Measurements from ENCODE around the gene FLOT1.

The FLOT1 gene

DNA sequence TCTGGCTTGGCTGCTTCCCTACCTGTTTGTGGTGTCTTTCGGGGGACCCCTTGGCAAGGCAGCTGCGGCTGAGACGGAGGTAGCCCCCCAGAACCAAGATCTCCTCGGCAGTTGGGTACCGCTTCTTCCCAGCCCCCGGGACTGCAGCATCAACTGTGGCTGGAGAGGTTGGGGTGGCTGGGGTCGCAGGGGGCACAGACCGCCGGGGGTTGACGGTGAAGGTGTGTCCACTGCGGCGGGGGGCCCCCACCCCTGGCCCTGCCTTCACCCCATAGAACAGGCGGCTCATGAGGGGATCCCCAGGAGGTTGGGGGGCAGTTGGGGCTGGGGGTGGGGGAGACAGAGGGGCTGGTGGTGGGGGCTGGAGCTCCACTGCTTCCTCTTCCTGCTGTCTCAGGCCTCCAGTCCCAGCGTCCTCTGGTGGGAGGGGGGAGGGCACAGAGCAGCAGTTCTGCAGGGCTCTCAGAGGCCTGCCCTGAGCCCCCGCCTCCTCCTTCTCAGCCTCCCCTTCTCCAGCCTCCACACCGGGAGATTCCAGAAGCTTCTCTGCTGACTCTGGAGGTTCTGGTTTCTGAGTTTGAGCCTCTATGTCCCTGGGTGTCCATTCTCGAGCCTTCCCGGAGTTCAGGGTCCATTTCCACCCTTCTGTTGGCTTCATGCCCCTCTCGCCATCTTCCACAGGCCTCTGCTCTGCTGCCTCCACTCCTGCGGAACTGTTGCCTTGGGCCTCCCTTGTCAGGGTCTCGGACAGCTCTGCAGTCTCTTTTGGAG is 57.9 kb downstream of the FLOT1 start:
- no peak for DNase-seq (ENCODE audit: low read depth, low spot score)
- H3K36me3 ChIP-seq (ENCODE audit: insufficient read depth, low read length): no peaks in the 10 kb centered on the region
- H3K27ac ChIP-seq: peak overlapping the region; percentile 83; the same call in 1 of the 2 replicates
- peak overlapping the region; percentile 74 for H3K9ac ChIP-seq (ENCODE audit: insufficient read length)
- peak overlapping the region; percentile 78 for H3K4me3 ChIP-seq
- TF ChIP-seq FOXP2 (optimal IDR thresholded peaks at IDR 0.05; ENCODE audit: control extremely low read depth, extremely low read length, insufficient read depth): no peak
- no peak for TF ChIP-seq EZH2 (IDR thresholded peaks at IDR 0.05)
- no peak for TF ChIP-seq POLR2AphosphoS5 (IDR thresholded peaks at IDR 0.05; ENCODE audit: borderline replicate concordance, low read depth, low read length)
- no peaks in the 10 kb centered on the region for H3K9me3 ChIP-seq (ENCODE audit: low read depth, low read length)

DNA sequence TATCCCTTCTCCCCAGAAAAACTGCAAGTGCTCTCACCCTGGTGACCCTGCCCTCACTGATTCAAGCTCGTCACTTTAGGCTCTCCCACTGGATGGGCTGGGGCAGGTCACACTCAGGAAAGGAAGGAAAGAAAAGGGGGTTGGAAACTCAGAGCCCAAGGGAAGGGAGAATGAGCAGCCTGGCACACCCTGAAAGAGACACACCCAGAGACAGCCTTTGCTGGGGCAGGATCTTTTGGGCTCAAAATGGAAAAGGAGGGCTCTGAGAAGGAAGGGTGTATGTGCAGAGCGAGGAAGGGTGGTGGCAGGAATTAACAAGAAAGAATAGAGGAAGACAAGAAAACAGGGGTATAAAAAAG is 58.5 kb downstream of the FLOT1 start:
- DNase-seq (ENCODE audit: low read depth, low spot score): no peak
- Histone ChIP-seq H3K27ac (peak overlapping the region; percentile 83; the same call in 1 of the 2 replicates), H3K9ac (ENCODE audit: insufficient read length) (peak overlapping the region; percentile 74), H3K4me3 (peak overlapping the region; percentile 78), H3K9me3 (ENCODE audit: low read depth, low read length) (no peaks in the 10 kb centered on the region), H3K36me3 (ENCODE audit: insufficient read depth, low read length) (no peaks in the 10 kb centered on the region; the same call in 1 of the 2 replicates)
- no peak for TF ChIP-seq FOXP2 (optimal IDR thresholded peaks at IDR 0.05; ENCODE audit: control extremely low read depth, extremely low read length, insufficient read depth)
- TF ChIP-seq EZH2 (IDR thresholded peaks at IDR 0.05): no peak
- no peak for TF ChIP-seq POLR2AphosphoS5 (IDR thresholded peaks at IDR 0.05; ENCODE audit: borderline replicate concordance, low read depth, low read length)

DNA sequence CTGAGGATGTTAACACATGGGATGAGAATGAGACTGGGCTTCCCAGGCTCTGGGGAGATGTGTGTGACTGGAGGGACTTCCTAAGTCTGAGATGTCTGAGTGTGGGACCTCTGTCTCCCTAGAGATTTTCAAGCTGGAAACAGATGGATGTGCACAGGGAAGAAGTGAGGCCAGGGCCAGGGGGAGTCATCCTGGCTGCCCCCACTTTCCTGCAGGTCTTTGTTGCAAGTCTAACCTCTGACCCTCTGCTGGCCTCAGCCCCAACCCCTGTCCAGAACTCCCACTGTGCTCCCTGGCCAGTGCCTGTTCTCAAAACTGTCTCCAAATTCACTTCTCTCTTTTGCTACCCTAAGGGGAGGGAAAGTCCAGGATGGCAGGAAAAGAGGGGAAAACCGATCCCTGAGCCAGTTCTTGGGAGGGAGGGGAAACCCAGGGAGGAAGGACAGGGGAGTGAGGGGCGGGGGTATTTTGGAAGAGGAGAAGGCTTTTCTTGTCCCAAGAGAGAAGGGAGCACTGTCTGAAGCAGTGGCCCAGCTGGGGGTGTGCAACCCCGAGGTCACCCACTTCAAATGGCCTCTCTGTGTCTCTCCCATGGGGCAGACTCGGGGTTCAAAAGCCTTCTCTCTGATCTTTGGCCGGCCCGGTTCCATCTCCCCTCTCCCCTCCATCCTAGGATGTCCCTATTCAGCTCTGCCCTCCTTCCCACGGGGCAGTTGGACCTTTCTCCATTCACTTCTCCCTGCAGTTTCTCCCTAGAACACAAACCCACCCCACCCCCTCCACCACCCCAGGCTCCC is 59.1 kb downstream of the FLOT1 start:
- Histone ChIP-seq H3K9ac (ENCODE audit: insufficient read length) (peak overlapping the region; percentile 74), H3K27ac (peak overlapping the region; percentile 83), H3K4me3 (peak overlapping the region; percentile 78), H3K36me3 (ENCODE audit: insufficient read depth, low read length) (peaks cover 5% of the 10 kb centered on the region), H3K9me3 (ENCODE audit: low read depth, low read length) (no peaks in the 10 kb centered on the region)
- DNase-seq (ENCODE audit: low read depth, low spot score): no peak
- no peak for TF ChIP-seq POLR2AphosphoS5 (IDR thresholded peaks at IDR 0.05; ENCODE audit: borderline replicate concordance, low read depth, low read length)
- no peak for TF ChIP-seq FOXP2 (optimal IDR thresholded peaks at IDR 0.05; ENCODE audit: control extremely low read depth, extremely low read length, insufficient read depth)
- no peak for TF ChIP-seq EZH2 (IDR thresholded peaks at IDR 0.05)

DNA sequence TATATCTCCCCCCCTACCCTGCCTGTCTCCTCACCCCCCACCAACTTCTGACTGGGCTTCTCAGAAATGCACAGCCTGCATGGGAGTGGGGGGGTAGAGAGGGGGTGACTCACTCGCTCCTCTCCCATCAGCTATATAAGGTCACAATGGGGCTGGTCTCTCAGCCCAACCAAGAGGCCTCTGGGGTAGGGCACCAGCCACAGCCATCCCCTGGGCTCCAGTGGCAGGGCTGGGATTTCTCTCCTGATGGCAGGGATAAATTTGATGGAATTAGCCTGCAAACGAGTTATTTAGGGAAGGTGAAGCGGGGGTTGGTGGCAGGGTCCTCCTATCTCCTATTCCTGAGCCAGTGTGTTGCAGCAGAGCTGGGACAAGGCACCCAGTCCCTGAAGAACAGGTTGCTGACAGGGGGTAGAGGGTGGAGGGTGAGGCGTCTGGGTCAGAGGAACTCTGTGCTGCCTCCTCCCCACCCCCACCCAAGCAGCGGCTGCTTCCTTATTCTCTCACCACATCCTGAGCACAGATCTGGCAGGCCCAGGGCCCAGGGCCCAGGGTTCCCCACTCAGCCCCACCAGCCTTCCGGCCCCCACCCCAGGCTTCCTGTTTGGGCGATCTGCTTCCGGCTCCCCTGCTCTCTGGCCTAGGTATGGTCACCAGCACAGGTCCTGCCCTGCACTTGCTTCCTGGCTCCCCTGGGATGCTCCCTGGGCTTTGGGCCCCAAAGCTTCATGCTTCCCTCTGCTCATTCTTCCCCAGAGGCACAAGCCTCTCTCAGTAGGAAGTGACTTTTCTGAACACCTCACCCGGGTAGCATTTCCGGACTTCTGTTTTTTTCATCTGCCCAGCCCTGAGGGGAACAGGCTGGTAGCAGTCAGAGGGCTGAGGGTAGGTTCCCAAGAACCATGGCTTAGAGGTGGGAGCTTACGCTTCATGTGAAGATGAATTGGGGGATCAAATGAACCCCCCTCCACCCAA is 60.1 kb downstream of the FLOT1 start:
- Histone ChIP-seq H3K27ac (peak overlapping the region; percentile 83), H3K9me3 (ENCODE audit: low read depth, low read length) (no peaks in the 10 kb centered on the region), H3K9ac (ENCODE audit: insufficient read length) (peak overlapping the region; percentile 74), H3K4me3 (peak overlapping the region; percentile 78), H3K36me3 (ENCODE audit: insufficient read depth, low read length) (peaks cover 5% of the 10 kb centered on the region)
- DNase-seq (ENCODE audit: low read depth, low spot score): no peak
- TF ChIP-seq FOXP2 (optimal IDR thresholded peaks at IDR 0.05; ENCODE audit: control extremely low read depth, extremely low read length, insufficient read depth) (no peak), EZH2 (IDR thresholded peaks at IDR 0.05) (no peak), POLR2AphosphoS5 (IDR thresholded peaks at IDR 0.05; ENCODE audit: borderline replicate concordance, low read depth, low read length) (peak; percentile 61)

DNA sequence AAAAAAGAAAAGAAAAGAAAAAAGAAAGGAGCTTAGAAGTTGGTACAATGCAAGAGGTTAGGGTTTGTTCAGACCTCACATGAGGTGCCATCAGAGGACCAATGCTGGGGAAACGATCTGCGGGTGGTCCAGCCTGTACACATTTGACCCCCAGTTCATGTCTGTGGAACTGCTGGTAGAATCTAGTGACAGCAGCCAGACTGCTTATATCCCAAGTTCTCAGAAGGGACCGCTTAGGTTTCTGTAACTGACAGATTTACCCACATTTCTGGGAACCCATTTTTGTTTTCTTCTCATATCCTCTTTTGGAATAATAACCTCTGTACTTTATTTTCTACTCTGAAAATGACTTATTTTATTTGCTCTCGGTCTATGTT is 60.7 kb downstream of the FLOT1 start:
- DNase-seq (ENCODE audit: low read depth, low spot score): no peak
- TF ChIP-seq POLR2AphosphoS5 (IDR thresholded peaks at IDR 0.05; ENCODE audit: borderline replicate concordance, low read depth, low read length): no peak
- no peak for TF ChIP-seq EZH2 (IDR thresholded peaks at IDR 0.05)
- no peak for TF ChIP-seq FOXP2 (optimal IDR thresholded peaks at IDR 0.05; ENCODE audit: control extremely low read depth, extremely low read length, insufficient read depth)
- H3K4me3 ChIP-seq: peak overlapping the region; percentile 78
- peaks cover 8% of the 10 kb centered on the region for H3K36me3 ChIP-seq (ENCODE audit: insufficient read depth, low read length)
- H3K9ac ChIP-seq (ENCODE audit: insufficient read length): peak overlapping the region; percentile 74
- peak overlapping the region; percentile 83 for H3K27ac ChIP-seq
- H3K9me3 ChIP-seq (ENCODE audit: low read depth, low read length): no peaks in the 10 kb centered on the region

DNA sequence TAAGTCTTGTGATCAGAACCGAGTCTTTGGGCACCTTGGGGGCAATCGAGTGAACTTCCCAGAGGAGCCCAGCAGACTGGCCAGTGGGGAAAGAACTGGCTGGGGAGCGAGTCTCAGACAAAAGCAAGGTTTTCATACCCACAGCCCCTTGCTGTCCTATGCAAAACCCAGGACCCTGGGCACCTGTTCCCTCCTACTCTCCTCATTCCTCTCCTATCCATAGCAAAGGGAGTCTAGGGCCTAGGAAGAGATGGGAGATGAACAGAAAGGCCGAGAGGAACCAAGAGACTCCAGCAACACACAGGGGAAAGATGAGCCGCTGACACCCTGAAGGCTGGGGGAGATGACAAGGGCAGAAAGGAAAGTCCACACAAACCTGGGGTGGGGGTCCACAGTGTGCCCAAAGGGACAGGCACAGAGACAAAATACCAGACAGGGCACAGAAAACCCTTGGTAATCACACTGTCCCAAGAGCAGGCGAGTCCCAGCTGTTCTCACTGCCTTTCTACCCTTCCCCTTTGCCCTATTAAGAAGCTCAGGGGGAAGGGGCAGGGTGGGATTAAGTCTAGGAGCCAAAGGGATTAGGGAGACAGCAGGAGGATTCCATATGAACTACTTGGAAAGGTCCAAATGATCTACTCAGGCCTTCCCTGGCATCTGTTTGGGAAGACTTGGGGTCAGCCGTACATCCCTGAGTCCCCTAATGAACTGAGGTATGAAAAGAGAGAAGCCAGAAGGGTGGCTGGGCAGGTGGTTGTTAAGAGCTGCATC is 62.5 kb downstream of the FLOT1 start:
- no peak for DNase-seq (ENCODE audit: low read depth, low spot score)
- no peak overlapping the region for H3K4me3 ChIP-seq
- TF ChIP-seq POLR2AphosphoS5 (IDR thresholded peaks at IDR 0.05; ENCODE audit: borderline replicate concordance, low read depth, low read length): no peak
- TF ChIP-seq FOXP2 (optimal IDR thresholded peaks at IDR 0.05; ENCODE audit: control extremely low read depth, extremely low read length, insufficient read depth): no peak
- TF ChIP-seq EZH2 (IDR thresholded peaks at IDR 0.05): no peak
- H3K36me3 ChIP-seq (ENCODE audit: insufficient read depth, low read length): peaks cover 11% of the 10 kb centered on the region
- no peaks in the 10 kb centered on the region for H3K9me3 ChIP-seq (ENCODE audit: low read depth, low read length)
- H3K27ac ChIP-seq: no peak overlapping the region
- H3K9ac ChIP-seq (ENCODE audit: insufficient read length): no peak overlapping the region

DNA sequence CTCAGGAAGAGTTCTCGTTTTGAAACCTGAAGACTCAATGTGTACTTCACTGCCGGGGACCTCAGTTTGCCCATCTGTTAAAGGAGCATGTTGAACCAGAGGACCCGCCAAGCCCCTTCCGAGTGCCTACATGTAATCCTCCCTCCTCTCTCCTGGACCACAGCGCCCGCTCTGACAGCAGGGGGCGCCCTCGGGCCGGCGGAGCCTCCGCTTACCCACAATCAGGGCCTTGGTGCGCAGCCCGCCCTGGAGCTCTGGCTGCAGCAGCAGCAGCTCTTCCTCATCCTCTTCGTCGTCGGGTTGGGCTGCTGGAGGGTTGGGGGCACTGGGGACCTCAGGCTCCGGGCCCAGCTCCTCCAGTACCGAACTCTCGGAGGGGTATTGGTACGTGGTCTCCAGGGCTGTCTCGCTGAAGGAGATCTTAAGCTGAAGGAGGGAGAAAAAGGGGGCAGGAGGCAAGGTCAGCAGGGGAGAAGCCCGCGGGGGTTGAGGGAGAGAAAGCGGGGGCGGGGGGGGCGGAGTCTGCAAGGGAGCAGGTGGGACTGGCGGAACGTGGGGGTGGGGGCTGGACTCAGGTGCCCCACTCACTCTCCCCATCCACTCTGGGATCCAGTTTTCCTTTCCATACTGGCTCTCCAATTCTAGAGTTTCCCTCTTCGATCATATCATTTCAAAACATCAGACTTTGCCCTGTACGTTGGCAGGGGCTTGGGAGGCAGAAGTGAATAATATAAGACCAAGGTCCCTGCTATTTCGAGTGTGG is 63.3 kb downstream of the FLOT1 start:
- no peak overlapping the region for H3K9ac ChIP-seq (ENCODE audit: insufficient read length)

More for the DNA sequence above, 63.3 kb downstream of the FLOT1 start:
- no peak overlapping the region for H3K27ac ChIP-seq
- DNase-seq (ENCODE audit: low read depth, low spot score): no peak
- no peaks in the 10 kb centered on the region for H3K9me3 ChIP-seq (ENCODE audit: low read depth, low read length)
- TF ChIP-seq POLR2AphosphoS5 (IDR thresholded peaks at IDR 0.05; ENCODE audit: borderline replicate concordance, low read depth, low read length) (no peak), EZH2 (IDR thresholded peaks at IDR 0.05) (no peak), FOXP2 (optimal IDR thresholded peaks at IDR 0.05; ENCODE audit: control extremely low read depth, extremely low read length, insufficient read depth) (no peak)
- peaks cover 11% of the 10 kb centered on the region for H3K36me3 ChIP-seq (ENCODE audit: insufficient read depth, low read length)
- H3K4me3 ChIP-seq: no peak overlapping the region

Data from SK-N-MC (cell line).